NCI-H1092 (cell line): ENCODE measurements around the gene ADPRHL1.
"Not testable (repeated sequence)": the region's sequence is repeated elsewhere in the genome, so short reads cannot be mapped to it uniquely, and the experiment has no call there.

ENCODE experiments used
- DNase-seq: peaks from one replicate; lab custom pipeline; 2025; lab: John Stamatoyannopoulos, UW

Gene ADPRHL1

GRCh38 chr13:113479179-113479578 lies 25.9 kb upstream of the ADPRHL1 start:
- DNase-seq = no peak

GRCh38 chr13:113477724-113478123 lies 24.4 kb upstream of the ADPRHL1 start:
- no peak for DNase-seq

GRCh38 chr13:113476811-113477210 lies 23.5 kb upstream of the ADPRHL1 start:
- no peak for DNase-seq

GRCh38 chr13:113475911-113476310 lies 22.6 kb upstream of the ADPRHL1 start:
- DNase-seq = no peak

- DNase-seq = no peak
These were observed 22.0 kb upstream of the ADPRHL1 start for GRCh38 chr13:113475280-113475679.

GRCh38 chr13:113474179-113474578 lies 20.9 kb upstream of the ADPRHL1 start:
- DNase-seq = no peak

GRCh38 chr13:113472355-113473025 lies 19.2 kb upstream of the ADPRHL1 start:
- no peak for DNase-seq

GRCh38 chr13:113471844-113472243 lies 18.6 kb upstream of the ADPRHL1 start:
- DNase-seq = no peak

- DNase-seq = not testable (repeated sequence)
These were observed 17.4 kb upstream of the ADPRHL1 start for GRCh38 chr13:113470635-113471163.

- DNase-seq = no peak
These were observed 16.8 kb upstream of the ADPRHL1 start for GRCh38 chr13:113470073-113470472.

- no peak for DNase-seq
These were observed 16.3 kb upstream of the ADPRHL1 start for GRCh38 chr13:113469582-113469981.

- DNase-seq = no peak
These were observed 15.3 kb upstream of the ADPRHL1 start for GRCh38 chr13:113468472-113469201.

- DNase-seq = no peak
These were observed 14.7 kb upstream of the ADPRHL1 start for GRCh38 chr13:113468029-113468428.

GRCh38 chr13:113466383-113466782 lies 13.1 kb upstream of the ADPRHL1 start:
- no peak for DNase-seq

GRCh38 chr13:113465300-113465699 lies 12.0 kb upstream of the ADPRHL1 start:
- DNase-seq = no peak

- no peak for DNase-seq
These were observed 11.2 kb upstream of the ADPRHL1 start for GRCh38 chr13:113464476-113464875.

- DNase-seq = no peak
These were observed 7.9 kb upstream of the ADPRHL1 start for GRCh38 chr13:113461022-113461751.

GRCh38 chr13:113460599-113460998 lies 7.3 kb upstream of the ADPRHL1 start:
- no peak for DNase-seq

GRCh38 chr13:113460064-113460555 lies 6.8 kb upstream of the ADPRHL1 start:
- no peak for DNase-seq

GRCh38 chr13:113458253-113459065 lies 5.2 kb upstream of the ADPRHL1 start:
- DNase-seq = no peak

GRCh38 chr13:113457510-113457909 lies 4.2 kb upstream of the ADPRHL1 start:
- no peak for DNase-seq
